ENCODE measurements around the gene PRIMPOL.
"Not testable (repeated sequence)": the region's sequence is repeated elsewhere in the genome, so short reads cannot be mapped to it uniquely, and the experiment has no call there.

- TF ChIP-seq CTCF (IDR thresholded peaks at IDR 0.05; ENCODE audit: low read length); EZH2 (IDR thresholded peaks at IDR 0.05; ENCODE audit: borderline replicate concordance, low read length): not testable (repeated sequence)
These were observed 90.0 kb downstream of the PRIMPOL start for GRCh38 chr4:184739575-184739974.

Data from OCI-LY1 (cell line).